Neural cell (in vitro differentiated cells): ENCODE results near the gene FANCC.

Experiments
- CTCF ChIP-seq: fragments of 450-650 bp; IDR thresholded peaks from 2 replicates; pipeline ENCODE4 v1.5.1; 2014; ENCODE audit warnings: antibody characterized with exemption, mild to moderate bottlenecking, moderate library complexity; ENCODE audit not compliant: poor library complexity, severe bottlenecking
- EP300 ChIP-seq: fragments of 450-650 bp; conservative IDR thresholded peaks from 2 replicates; pipeline ENCODE4 v1.6.1; 2014; ENCODE audit warnings: antibody characterized with exemption, mild to moderate bottlenecking, moderate library complexity; ENCODE audit not compliant: poor library complexity, severe bottlenecking
- EZH2 ChIP-seq: fragments of 200-600, 300-800 bp; shearing (Covaris generic), sonication (generic); IDR thresholded peaks from 2 replicates; pipeline ENCODE4 v1.6.1; 2014; ENCODE audit warnings: antibody characterized with exemption, low read length, borderline replicate concordance, mild to moderate bottlenecking; ENCODE audit not compliant: insufficient read depth, poor library complexity, severe bottlenecking
- MXI1 ChIP-seq: fragments of 450-650 bp; conservative IDR thresholded peaks from 2 replicates; pipeline ENCODE4 v1.6.1; 2014; ENCODE audit warnings: antibody characterized with exemption, mild to moderate bottlenecking; ENCODE audit not compliant: poor library complexity, severe bottlenecking
- POLR2AphosphoS5 ChIP-seq: IDR thresholded peaks from 2 replicates; pipeline ENCODE4 v1.6.1; 2012
- RAD21 ChIP-seq: fragments of 450-650 bp; conservative IDR thresholded peaks from 2 replicates; pipeline ENCODE4 v1.6.1; 2014; ENCODE audit warnings: antibody characterized with exemption, mild to moderate bottlenecking, moderate library complexity
- REST ChIP-seq: IDR thresholded peaks from 2 replicates; pipeline ENCODE4 v1.6.1; 2012; ENCODE audit warnings: borderline replicate concordance
- SMC3 ChIP-seq: fragments of 450-650 bp; conservative IDR thresholded peaks from 2 replicates; pipeline ENCODE4 v1.6.1; 2014; ENCODE audit warnings: antibody characterized with exemption, mild to moderate bottlenecking, moderate library complexity; ENCODE audit not compliant: poor library complexity
- TAF1 ChIP-seq: IDR thresholded peaks from 2 replicates; pipeline ENCODE4 v1.6.1; 2012; ENCODE audit warnings: low read depth

GRCh38 chr9:95116002-95116807, 201.3 kb downstream of the FANCC start:
- TF ChIP-seq CTCF = no peak
- no peak for TF ChIP-seq EP300
- no peak for TF ChIP-seq RAD21
- no peak for TF ChIP-seq POLR2AphosphoS5
- TF ChIP-seq EZH2 = no peak
- TF ChIP-seq TAF1 = no peak
- no peak for TF ChIP-seq REST
- TF ChIP-seq MXI1 = no peak
- TF ChIP-seq SMC3 = no peak
